GM15510 (cell line): Measurements from ENCODE around the gene SENP1.

ENCODE experiments used
- POLR2A ChIP-seq: IDR thresholded peaks from 3 replicates; pipeline ENCODE4 v1.6.1; 2011; ENCODE audit warnings: borderline replicate concordance; ENCODE audit not compliant: insufficient read length; ENCODE audit errors: extremely low read depth

The SENP1 gene

DNA sequence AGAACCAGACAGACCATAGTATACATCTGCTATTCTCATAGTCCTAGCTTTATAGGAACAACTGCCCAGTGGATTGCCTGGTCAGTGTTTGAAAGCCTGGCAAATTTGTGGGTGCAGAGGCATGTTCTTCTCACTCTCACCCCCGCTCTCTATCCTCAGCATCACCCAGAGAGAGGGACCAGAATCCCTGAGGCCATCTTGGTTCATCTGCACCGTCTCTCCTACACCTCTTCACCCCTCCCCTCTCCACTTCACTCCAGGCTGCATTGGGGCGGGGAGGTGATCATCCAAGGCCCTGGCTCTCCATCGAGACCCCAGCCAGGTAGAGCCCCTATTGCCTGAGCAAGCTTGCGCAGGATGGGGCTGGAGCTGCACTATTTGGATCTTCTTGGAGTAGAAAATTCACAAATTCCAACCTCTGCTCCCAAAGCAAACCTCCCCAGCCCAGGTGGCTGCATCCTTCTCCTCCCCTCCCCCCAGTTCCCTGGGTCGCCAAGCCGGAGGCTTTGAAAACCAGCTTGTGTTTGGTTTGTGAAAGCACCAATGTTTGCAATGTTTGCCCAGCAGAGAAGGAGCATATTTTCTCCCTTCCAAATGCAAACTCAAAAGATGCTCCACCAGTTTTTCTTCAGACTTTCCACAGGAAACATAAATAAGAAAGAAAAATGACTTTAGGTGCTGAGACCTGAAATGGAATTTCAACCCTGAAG lies 83.0 kb downstream of the SENP1 start:
- TF ChIP-seq POLR2A: no peak

DNA sequence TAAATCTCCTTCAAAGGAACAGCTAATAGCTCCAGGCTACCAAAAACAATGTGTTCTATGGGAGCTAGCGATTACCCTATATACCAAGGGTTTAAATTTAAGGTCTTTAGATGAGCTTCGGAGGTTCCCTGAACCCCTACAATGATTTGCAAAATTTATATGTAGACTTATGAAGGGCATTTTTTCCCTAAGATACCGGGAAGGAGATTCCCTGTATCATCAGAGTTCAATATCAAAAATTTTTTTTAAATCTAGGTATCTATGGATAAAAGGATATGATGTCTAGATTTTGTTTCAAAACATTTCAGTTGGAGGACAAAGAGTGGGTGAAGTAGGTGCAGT lies 83.7 kb downstream of the SENP1 start:
- no peak for TF ChIP-seq POLR2A

DNA sequence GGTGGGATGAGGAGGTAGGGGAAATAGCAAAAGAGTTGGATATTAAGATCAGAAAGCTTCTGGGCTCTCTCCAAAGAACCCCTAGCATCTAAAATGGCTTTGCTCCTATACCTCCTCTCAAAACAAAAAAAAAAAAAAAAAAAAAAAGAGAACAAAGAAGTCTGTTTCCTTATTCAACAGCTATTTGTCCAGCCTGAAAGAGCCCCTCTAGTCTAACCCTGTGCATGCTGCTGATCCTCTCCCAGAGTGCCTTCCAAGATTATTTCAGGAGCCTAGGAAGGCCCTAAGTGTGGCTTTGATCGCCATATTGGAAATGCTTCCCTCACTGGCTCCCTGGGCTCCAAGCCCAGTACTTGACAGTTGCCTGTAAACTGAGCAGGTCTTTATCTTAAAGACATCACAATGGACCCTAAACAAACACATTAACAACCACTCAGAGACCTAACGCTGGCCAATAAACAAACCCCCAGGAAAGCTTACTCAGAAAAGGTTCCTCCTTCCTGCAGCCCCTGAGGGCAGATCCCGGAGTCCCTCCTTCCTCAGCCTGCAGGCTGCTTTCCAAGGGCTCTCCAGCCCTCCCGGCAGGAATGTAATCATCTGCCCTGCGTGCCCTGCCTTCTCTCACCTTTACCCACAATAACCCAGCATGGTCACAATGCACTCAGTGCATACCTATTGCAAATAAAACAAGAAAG lies 84.2 kb downstream of the SENP1 start:
- no peak for TF ChIP-seq POLR2A

DNA sequence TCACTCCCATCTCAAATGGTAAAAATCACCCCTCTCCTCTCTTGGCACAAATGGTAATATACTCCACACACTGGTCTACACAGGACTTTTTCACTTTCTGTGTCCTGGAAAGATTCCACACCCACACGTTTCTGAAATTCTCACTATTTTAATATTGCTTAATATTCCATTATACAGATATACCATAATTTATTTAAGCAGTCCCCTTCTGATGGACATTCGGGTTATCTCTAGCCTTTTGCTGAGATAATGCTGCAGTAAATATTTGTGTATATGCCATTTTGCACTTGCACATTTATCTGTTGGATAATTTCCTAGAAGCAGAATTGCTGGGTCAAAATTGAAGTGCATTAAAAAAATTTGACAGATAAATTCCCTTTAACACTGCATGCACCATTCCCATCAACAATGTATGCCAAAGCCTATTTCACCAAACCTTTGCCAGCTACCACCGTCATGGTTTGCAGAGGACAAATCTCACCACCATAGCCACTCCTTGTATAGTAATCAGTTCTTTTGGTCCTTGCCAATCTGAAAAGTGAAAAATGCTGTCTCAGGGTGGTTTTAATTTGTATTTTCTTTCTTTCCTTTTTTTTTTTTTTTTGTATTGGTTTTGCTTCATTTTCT lies 86.1 kb downstream of the SENP1 start:
- TF ChIP-seq POLR2A: no peak

DNA sequence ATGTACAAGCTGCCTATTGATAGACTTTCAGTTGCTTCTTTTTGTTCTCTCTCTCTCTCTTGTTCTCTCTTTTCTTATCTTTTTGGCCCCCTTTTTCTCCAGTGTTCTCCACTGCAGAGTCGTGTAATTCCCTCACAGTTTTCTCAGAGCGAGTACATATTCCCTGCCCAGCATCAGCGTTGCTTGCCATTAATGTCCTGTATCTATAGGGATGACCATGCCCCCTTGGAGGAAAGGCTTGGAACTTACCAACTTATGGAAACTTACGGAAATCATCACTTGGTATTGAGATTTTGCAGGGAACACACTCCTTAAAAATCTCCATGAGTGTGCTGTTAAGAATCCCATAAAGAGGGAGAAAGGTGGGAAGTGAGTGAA lies 87.3 kb downstream of the SENP1 start:
- no peak for TF ChIP-seq POLR2A

DNA sequence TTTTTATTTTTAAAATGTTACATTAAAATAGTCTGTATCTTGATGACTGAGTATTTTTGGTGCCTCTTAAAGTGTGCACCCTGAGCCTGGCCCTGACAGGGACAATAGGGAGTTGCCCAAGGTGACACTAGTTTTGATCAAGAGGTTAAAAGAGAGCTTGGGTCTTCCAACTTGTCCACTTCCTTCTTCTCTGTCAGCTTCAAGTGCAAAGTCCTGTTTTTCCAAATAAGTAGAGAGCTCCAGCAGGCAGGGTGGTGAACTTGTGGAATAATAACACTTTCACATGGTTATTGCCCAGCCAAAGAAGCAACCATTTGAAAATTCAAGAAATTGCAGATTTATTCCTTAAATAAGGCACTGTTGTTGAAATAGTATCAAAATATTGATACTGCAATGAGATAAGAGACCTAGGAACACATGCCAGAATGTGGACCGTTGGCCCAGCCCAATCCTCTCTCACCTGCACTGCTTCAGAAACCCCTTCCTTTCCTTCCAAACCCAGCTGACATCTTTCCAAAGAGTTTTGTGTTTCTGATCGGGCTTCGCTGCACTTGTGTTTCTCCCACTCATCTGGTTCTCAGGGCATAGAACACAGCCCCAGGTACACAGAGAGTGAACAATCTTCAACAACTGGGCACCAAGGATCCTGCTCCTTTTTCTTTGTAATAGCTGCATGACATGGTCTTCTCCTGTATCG lies 87.8 kb downstream of the SENP1 start:
- no peak for TF ChIP-seq POLR2A

DNA sequence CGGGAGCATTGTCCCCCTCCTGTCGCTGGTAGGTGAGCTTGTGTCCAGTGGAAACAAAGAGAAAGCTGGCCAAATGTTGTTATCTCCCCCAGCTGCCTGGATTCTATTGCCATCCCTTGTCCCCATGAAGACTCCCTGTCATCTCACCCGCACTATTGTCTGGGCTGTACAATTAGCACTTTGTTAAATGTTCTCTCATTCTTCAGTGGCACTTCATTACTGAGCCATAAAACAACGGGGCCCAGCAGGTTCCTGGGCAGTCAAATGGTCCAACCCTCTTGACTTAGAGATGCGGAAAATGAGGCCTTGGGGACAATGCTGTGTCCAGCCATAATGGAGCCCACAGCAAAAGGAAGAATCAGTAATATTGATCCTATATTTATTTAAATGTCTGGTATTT lies 88.4 kb downstream of the SENP1 start:
- no peak for TF ChIP-seq POLR2A

DNA sequence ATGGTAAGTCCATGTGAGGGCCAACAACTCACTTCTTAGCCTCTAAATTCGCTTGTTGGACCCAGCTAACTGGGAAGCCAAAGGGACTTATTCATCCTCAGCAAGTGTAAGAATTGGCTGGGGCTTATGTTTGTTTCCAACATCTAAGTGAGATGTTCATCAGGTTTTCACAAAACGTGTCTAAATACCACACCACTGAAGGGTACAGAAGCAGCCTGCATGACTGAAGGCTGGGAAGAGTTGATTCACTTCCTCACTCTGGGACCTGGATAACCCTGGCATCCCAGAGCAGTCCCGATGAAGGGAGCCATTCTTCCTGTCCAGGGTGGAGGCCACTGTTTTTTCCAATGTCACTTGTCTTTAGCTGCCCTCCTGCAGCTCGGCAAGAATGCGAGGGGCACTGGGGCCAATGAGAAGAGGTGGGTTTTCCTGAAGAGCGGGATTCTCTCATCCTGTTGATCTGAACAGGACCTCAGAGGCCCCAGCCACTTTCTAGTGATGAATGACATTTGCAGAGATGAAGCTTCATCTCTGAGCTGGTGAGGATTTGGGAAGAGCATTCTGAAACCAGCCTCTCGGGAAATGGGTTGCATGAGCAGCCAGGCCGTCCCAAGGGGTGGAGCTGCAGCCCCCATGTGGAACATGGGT lies 89.4 kb downstream of the SENP1 start:
- no peak for TF ChIP-seq POLR2A

DNA sequence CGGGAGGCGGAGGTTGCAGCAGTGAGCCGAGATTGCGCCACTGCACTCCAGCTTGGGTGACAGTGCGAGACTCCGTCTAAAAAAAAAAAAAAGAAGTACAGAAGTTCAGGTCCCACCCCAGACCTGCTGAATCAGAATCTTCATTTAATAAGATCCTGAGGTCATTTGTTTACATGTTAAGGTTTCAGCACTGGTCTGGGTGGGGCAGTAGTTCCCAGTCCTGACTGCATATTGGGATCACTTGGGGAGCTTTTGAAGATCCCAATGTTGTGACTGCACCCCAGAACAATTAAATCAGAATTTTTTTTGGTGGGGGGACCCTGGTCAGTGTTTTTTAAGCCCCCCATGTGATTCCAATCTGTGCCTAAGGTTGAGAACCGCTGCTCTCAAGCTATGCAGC lies 89.9 kb downstream of the SENP1 start:
- TF ChIP-seq POLR2A: no peak

DNA sequence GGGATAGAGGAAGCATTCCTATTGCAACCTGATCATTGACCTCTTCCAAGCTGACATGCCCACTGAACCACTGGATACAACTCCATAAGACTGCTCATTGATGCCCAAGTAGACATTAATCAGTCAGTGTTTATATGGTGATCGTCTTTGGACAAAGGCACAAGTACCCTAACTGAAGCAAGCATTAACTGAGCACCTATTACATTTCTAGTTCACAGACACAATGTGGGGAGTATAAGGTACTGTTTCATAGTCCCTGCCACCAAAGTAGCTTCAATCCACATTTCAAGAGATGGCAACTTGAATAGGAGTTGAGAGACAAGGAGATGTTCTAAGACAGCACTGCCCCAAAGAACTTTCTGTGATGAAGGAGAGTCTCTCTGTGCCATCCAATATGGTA lies 90.8 kb downstream of the SENP1 start:
- no peak for TF ChIP-seq POLR2A

DNA sequence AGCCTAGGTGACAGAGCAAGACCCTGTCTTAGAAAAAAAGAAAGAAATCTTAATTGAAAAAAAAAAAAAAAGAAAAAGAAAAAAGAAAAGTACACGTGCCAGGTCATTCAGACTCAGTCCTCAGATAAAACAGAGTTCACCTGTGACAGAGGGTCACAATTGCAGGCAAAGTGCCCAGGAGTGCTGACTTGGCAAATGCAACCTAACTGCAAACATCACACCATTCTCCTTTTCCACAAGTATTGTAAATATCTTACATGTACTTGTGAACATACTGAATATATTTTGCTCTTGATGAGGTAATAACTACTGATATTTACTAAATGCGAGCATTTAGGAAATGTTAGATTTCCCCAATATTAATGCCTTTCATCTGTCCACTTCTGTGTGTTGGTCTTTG lies 92.6 kb downstream of the SENP1 start:
- TF ChIP-seq POLR2A: no peak

DNA sequence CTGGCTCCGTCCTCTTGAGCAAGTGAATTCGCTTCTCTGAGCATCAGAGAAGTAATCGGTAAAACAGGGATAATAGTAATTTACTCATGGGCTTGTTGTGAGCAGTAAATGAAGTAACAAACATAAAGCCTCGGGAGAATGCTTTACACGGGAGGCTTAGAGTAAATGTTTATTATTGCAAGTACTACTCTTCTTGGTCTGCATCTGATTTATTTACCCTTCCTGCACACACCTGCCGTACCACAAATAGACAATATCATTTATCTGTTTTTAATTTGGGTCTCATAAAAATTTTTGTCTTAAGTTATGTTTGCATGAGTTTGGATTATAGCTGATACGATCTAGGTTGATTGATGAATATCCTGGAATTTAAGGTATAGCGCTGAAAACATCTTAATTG lies 93.8 kb downstream of the SENP1 start:
- TF ChIP-seq POLR2A: no peak

DNA sequence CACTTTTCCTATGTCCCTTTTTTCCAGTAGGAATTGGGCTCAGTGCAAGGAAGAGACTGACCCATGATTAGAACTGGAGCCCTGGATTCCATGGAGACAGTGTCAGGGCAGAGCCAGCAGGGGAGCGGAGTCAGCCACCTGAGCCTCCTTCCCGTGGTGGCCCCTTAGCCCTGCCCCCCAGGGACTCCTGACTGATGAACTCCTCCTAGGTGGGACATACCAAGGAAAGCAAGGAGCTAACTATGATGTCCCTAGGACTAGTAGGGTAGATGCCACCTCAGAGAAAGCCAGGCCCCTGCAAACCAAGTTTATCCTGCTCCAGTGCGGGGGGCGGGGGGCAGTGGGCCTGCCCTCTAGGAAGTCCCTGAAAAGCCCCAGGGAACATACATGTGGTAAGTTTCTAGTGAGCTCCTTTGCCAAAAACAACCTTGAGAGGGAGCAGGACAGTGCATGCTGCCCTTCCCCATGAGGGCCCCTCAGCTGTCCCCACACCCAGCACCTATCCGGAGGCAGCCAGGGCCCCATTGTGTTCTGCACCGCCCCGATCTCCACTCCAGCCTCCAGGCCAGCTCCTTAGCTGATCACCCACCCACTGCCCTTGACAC lies 95.4 kb downstream of the SENP1 start:
- no peak for TF ChIP-seq POLR2A

DNA sequence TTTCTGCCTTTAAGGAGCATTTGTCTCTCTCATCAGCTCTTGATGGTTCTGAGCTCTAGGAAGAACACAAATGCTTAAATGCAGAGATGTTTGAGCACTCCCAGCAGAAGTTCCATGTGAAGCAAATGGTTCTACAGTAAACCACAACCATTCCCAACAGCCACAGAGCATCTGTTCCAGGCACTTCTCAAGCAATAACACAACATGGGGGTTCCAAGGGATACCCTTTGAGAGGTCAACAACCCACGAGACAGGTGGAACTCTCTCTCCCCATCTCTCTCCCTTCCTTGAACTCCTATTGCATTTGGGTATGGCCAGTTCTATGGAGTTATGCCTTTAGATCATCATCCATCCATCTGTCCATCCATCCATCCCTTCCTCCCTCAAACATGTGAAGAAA lies 96.4 kb downstream of the SENP1 start:
- TF ChIP-seq POLR2A: no peak

DNA sequence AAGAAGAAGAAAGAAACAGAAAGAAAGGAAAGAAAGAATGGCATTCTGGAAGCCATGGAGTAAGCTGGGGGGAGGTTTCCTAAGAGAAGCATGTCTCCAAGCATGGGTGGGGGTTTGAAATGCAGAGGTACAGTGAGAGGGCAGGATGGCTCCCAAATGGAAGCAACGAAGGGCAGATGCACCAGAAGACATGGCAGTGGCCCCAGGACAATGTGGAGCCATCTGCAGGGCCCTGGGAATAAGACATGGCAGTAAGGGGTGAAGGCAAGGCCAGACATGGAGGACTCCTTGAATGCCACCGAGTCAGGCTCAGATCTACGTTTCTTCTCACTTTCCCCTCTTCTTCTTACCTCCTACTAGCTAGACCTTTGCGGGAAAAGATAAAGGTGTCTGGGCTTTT lies 96.9 kb downstream of the SENP1 start:
- TF ChIP-seq POLR2A: no peak

DNA sequence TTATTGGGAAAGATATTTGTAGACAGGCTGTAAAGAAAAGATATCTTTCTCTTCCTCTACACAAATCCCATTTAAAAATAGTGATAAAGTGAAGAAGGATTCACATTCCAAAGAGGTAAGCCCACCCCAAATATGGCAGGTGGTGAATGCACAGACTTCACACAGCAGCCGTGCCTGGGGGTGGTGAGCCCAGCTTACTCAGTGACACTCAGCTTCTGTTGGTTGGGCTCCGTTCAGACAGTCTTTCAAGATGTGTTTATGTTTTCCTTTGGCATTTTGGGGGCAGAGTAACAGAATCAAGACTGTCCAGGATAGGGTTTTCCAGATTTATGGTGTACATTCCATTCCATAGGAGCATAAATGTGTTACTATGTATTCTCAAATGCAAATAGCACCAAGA lies 97.5 kb downstream of the SENP1 start:
- no peak for TF ChIP-seq POLR2A

DNA sequence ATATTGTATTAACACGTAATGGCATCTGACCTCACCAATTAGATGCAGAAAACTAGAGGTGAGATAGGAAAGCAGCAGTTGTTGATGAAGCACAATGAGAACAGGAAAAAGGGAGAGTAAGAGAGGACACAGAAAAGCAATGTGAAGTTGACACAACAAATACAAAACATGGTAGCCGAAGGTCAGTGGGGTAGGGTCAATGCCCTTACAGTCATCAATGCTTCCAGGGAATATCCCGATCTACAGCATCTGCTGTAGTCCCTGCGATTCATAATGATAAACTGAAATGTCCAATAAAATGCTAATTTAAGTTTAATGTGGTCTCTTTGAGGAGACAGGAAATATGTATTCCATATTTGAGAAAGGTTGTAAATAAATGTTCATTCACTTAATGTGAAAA lies 98.7 kb downstream of the SENP1 start:
- no peak for TF ChIP-seq POLR2A
